ENCODE data around the gene B4GALT3. TPM values are rescaled to one million over a fixed set of nuclear protein-coding genes. Genes with fewer than 3 reads are reported as not detected.

Gene B4GALT3
- 19.0 and 23.2 TPM in 2 replicates for total RNA-seq

DNA sequence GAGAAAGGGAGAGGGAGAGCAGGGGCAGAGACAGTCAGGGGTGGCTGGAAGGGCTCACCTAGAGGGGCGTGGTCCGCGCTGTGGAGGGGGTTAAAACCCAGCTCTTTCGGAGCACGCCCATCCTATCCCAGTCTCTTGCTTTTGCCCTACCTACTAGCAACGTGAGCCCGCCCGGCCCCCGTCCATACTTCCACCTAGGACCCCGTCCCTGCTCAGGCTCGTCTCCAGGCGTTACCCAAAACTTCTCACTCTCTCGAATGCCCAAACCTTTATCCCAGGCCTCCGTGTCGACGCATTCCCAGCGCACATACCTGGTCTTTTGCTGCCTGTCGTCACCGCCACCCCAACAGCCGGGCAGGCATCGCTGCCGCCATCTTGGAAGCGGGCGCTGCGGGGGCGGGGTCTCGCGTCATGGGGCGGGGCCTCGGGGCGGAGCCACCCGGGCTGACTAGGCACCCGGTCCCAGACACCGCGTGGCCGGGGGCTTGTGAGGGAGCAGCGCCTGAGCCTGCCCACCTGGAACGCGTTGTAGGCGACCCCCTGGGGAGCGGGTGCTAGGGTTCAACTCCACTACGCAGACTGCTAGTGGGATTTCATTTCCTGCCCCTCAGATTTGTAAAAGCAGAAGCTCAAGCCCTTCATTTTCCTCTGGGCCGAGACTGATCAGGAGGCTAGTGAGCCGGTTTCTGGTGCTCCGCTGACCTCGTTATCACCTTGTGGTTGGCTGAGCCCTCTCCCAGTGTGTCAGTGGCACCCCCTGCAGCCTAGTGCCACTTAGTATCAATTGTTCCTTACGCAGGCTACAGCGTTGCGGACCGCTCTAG is at the start of gene B4GALT3:
Gene B4GALT3 (minus strand): TSS at position 396 of the 824 bp plus-strand sequence. CDS start 1,447 bp downstream, outside the sequence.

DNA sequence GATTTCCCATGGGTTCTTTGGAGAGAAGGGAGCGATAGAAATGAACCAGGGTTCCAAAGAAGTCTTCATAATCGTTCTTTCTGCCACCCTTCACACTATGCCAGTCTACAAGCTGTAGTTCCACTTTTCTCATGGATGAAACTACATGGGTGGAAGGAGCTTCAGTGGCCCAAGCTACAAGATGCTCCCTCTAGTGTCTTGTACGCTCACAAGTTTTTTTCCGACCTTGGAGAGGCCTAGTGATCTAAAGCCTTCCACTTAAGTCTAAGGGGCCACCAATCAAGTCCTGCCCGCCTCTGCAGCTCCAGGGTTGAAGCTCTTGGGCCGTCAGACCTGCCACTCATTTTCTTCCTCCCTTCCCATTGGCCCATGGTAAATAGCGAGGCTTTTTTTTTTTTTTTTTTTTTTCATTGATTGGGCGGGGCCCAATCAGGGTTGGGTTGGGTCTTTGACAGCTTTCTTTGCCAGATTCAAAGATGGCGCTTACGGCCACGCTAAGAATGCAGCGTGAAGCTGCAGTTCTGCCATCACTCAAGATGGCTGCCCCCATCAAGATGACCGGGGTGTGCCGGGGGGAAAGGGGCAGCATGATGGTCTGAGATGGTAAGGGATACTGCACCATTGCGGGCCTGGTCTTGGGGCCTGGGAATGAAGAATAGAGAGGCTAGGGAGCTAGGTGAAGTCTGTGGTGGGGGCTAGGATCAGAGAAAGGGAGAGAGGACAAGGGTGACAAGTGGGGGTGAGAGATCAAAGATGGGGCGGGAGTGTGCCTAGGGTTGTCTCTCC is 48.4 kb upstream of the B4GALT3 start, which contains the start of gene TOMM40L:
Gene TOMM40L (plus strand): TSS at position 527 of the 786 bp plus-strand sequence. CDS start 430 bp downstream, outside the sequence.

GRCh38 chr1:161215076-161215475 is 37.8 kb upstream of the B4GALT3 start, which contains the start of gene FCER1G:
TSS of gene FCER1G (plus strand) at chr1:161215295. CDS start at chr1:161215322, 27 bp downstream.

GRCh38 chr1:161201836-161202712 is 24.8 kb upstream of the B4GALT3 start, which contains the start of gene NDUFS2:
TSS of gene NDUFS2 (plus strand) at chr1:161202367. CDS start at chr1:161202386, 19 bp downstream.

GRCh38 chr1:161198897-161199431 is 21.7 kb upstream of the B4GALT3 start, which contains the start of gene ADAMTS4:
TSS of gene ADAMTS4 (minus strand) at chr1:161199054. CDS start at chr1:161198627, 427 bp downstream.

GRCh38 chr1:161165742-161166668 is 11.3 kb downstream of the B4GALT3 start, which contains the start of gene PPOX:
TSS of gene PPOX (plus strand) at chr1:161166426. CDS start at chr1:161166848, 422 bp downstream.

GRCh38 chr1:161159087-161159912 is 18.0 kb downstream of the B4GALT3 start, which contains the start of gene USP21:
TSS of gene USP21 (plus strand) at chr1:161159500. CDS start at chr1:161160641, 1,141 bp downstream.

GRCh38 chr1:161153682-161154337 is 23.5 kb downstream of the B4GALT3 start, which contains the start of gene UFC1:
TSS of gene UFC1 (plus strand) at chr1:161153978. CDS start at chr1:161153998, 20 bp downstream.

GRCh38 chr1:161132410-161133219 is 44.7 kb downstream of the B4GALT3 start, which contains the start of gene DEDD:
TSS of gene DEDD (minus strand) at chr1:161132667. CDS start at chr1:161124462, 8,205 bp downstream.

Other genes with a start within 250 kb of the B4GALT3 start
- 0.64 TPM in 1 of 2 replicates, not detected in the other for gene ITLN2, start 222.7 kb downstream of the B4GALT3 start, total RNA-seq
- 385 and 410 TPM in 2 replicates for gene F11R, start 156.4 kb downstream of the B4GALT3 start, total RNA-seq
- 104 and 173 TPM in 2 replicates for gene TSTD1, start 138.5 kb downstream of the B4GALT3 start, total RNA-seq
- 33.5 and 56.6 TPM in 2 replicates for gene USF1, start 131.5 kb downstream of the B4GALT3 start, total RNA-seq
- gene ARHGAP30, start 107.6 kb downstream of the B4GALT3 start, total RNA-seq: 0.72 and 0.85 TPM in 2 replicates
- gene NECTIN4, start 87.9 kb downstream of the B4GALT3 start, total RNA-seq: 52.6 and 97.8 TPM in 2 replicates
- 1.9 and 5.1 TPM in 2 replicates for gene KLHDC9, start 79.1 kb downstream of the B4GALT3 start, total RNA-seq
- gene PFDN2, start 59.5 kb downstream of the B4GALT3 start, total RNA-seq: 30.5 and 68.4 TPM in 2 replicates
- 25.6 and 53.5 TPM in 2 replicates for gene NIT1, start 59.4 kb downstream of the B4GALT3 start, total RNA-seq
- 15.1 and 23.4 TPM in 2 replicates for gene DEDD, start 44.8 kb downstream of the B4GALT3 start, total RNA-seq
- 32.6 and 41.2 TPM in 2 replicates for gene UFC1, start 23.5 kb downstream of the B4GALT3 start, total RNA-seq
- gene USP21, start 18.0 kb downstream of the B4GALT3 start, total RNA-seq: 5.8 and 8.7 TPM in 2 replicates
- 7.5 and 15.7 TPM in 2 replicates for gene PPOX, start 11.1 kb downstream of the B4GALT3 start, total RNA-seq
- gene ADAMTS4, start 21.5 kb upstream of the B4GALT3 start, total RNA-seq: under 0.01 TPM in 2 replicates
- 110 and 155 TPM in 2 replicates for gene NDUFS2, start 24.9 kb upstream of the B4GALT3 start, total RNA-seq
- not detected in 2 replicates for gene FCER1G, start 37.8 kb upstream of the B4GALT3 start, total RNA-seq
- not detected in 2 replicates for gene APOA2, start 46.1 kb upstream of the B4GALT3 start, total RNA-seq
- 10.9 and 12.3 TPM in 2 replicates for gene TOMM40L, start 48.6 kb upstream of the B4GALT3 start, total RNA-seq
- not detected in 2 replicates for gene NR1I3, start 60.7 kb upstream of the B4GALT3 start, total RNA-seq
- 0.24 TPM in 1 of 2 replicates, not detected in the other for gene PCP4L1, start 81.2 kb upstream of the B4GALT3 start, total RNA-seq
- gene MPZ, start 132.5 kb upstream of the B4GALT3 start, total RNA-seq: 0.21 and 0.24 TPM in 2 replicates
- gene SDHC, start 136.9 kb upstream of the B4GALT3 start, total RNA-seq: 13.5 and 19.4 TPM in 2 replicates
- not detected in 2 replicates for gene CFAP126, start 190.4 kb upstream of the B4GALT3 start, total RNA-seq

Data from tracheal epithelial cell (primary cell).